Stimulated activated naive CD4-positive, alpha-beta T cell (primary cell): ENCODE results near the gene RAB1B.
A peak's percentile ranks its signal among the peaks of the same experiment; 100 is the strongest.

Experiments used
- DNase-seq, 6 experiments: peaks; one replicate each; lab custom pipeline; 2025; lab: John Stamatoyannopoulos, UW

RAB1B gene

DNA sequence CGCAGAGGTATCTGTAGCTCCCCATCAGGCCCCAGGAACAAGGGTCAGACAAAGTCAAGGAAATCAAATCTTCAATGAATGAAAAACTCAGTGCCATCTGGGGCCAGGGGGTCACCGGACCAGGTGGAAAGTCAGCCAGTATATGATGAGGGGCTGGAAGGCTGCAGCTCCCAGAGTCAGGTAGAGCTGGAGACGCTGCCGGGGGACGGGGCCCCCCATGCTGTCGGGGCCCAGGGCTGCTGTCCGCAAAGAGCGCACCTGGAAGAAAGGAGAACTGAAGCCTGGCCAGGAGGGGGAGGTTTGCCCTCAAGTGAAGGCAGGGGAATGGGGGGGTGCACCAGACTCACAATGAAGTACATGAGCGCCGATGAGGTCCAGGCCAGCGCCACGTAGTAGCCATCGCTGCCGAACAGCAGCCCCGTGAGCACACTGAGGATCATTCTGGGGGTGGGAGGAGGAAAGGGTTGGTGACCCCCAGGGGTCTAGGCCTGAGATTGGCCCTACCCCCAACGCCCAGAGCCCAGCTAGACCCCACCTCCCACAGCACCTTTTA is 16.2 kb downstream of the RAB1B start:
- DNase-seq: no peak

DNA sequence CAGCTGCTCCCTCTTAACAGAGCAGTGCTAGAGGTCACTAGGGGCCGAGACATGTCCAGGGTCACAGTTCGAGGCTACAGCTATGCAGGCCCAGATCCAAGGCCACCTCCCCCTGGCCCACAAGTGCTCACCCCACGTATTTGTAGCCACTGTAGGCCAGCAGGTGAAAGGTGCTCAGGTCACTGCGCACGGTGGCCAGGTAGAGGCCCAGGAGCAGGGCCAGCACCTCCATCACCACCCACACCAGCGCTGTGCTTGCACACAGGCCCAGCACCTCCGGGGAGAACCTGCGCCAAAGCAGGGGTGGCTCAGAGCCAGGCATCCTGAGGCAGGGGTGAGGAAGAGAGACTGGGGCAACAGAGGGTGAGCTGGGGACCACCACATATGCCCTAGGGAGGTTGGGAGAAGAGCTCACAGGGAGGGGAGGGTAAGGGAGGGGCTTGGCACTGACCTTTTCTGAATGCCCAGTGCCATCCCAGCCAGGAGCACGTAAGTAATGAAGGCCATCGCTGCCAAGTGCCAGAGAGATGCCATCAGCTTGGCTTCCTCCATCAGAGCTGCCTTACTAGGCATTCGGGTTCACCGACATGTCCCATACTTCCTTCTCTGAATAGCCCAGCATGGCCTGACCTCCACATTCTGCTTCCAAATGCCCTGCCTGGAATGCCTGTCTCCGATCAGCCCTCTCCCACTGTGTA is 17.0 kb downstream of the RAB1B start:
- DNase-seq: no peak

DNA sequence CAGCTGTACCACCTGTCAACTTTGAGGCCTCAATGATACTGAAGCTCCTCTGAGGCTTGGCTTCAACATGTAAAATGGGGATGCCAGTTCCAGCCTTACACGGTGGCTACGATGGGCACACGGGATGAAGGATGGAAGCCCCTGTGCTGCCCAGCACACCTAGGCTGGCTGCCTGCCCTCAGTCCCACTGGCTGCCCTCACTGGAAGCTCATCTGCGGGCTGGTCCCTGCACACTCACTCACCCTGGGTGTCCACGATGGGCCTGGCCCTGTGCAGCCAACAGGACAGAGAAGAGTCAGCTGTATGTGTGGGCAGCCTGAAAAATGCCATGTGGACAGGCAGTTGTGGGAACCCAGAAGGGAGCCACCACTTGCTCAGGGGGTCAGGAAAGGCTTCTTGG is 18.3 kb downstream of the RAB1B start:
- DNase-seq: no peak

GRCh38 chr11:66287211-66287888 is 18.9 kb downstream of the RAB1B start:
- no peak for DNase-seq

DNA sequence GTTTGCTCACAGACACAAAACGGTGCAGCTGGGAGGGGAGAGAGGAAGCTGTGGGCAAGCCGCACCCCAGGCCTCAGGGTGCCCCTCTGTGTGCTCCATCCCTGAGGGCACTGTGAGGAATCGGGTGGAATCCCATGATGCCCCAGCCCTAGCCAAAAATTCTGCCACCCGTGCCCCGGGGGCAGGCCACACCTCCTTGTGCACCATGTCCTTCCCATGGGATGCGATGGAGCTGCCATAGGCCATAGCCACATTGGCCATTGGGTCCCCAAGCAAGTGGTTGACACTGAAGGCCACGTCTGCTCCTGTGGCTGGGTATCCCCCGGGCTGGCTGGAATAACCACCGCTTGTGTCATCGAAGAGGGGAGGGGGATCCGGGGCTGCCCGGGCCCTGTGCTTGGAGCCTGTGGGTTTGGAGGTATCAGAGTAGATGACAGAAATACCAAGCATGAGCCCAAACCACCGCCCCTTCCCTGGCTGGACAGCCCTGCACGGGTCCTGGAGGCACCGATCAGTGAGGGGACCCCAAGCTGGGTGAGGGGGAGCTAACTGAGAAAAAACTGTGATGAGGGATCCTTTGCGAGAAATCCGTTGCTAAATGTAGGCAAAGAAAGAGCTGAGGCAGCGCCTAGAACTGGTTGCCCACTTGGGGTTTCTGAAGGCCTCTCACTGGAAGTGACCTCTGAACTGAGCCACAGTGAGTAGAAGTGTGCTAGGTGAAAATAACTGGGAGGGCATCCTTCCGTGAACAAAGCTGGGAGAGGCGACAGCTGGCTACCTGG is 19.6 kb downstream of the RAB1B start:
- DNase-seq: no peak

- DNase-seq: peak; percentile 92 to 99 (median 98)
Observed at GRCh38 chr11:66288671-66289547, 20.5 kb downstream of the RAB1B start, which contains the start of gene YIF1A. Gene YIF1A (minus strand): TSS chr11:66289143. CDS start chr11:66288985, 158 bp downstream.

- DNase-seq: peak in 5 of 6 experiments; percentile 79 to 97 (median 89)
Observed at GRCh38 chr11:66289548-66290329, 21.3 kb downstream of the RAB1B start.

DNA sequence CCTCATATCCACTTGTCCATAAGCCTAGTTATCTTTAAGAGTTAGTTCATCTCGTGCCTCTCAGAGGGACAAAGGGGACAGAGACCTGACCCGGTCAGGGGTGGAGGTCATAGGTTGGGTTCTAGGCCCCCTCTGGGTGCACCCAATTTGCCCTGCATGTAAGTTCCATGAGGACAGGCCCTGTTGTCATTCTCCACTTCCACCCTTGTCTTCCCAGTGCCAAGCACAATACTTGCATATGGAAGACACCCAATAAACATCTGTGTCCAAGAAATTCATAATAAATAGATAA is 21.8 kb downstream of the RAB1B start:
- no peak for DNase-seq

GRCh38 chr11:66291303-66291705 is 22.9 kb downstream of the RAB1B start:
- no peak for DNase-seq

- DNase-seq: no peak
Observed at GRCh38 chr11:66291706-66292542, 23.5 kb downstream of the RAB1B start, which contains the start of gene TMEM151A. Gene TMEM151A (plus strand): TSS chr11:66291894. CDS start chr11:66292014, 120 bp downstream.

DNA sequence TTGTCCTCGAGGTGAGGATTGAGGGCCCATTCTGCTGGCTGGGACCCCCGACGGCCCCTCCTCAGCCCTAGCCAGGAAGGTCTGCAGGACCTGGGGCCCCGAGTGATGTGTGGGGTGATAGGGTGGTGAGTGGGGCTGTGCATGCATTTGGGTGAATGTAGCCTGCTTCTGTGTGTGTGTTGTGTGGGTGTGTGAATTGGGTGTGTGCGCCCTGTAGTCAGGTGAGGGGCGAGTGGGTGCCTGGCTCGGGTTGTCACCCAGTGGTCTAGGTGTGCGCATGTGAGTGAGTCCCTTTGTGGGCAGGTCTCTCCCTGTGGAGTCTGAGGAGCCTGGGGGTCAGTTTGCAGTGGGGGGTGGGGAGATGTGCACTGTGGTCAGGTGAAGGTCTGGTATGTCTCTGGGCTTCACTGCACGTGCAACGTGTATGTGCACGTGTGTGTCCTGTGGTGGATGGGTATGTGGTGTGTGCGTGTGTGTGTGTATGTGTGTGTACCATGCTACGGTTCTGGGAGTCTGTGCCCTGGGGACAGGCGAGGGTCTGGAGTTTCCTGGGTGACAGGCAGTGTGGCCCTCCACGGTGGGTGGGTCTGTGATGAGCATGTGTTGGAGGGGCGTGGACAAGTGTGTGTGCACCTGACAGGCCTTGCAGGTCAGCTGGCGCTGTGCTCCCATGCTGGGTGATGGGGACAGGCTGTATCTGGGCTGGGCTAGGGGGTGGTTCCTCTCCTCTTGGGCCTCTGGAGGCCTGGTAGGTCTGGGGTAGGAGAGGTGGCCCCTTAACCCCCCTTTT is 24.3 kb downstream of the RAB1B start:
- no peak for DNase-seq

- DNase-seq: no peak
Observed at GRCh38 chr11:66293352-66293751, 24.9 kb downstream of the RAB1B start.

DNA sequence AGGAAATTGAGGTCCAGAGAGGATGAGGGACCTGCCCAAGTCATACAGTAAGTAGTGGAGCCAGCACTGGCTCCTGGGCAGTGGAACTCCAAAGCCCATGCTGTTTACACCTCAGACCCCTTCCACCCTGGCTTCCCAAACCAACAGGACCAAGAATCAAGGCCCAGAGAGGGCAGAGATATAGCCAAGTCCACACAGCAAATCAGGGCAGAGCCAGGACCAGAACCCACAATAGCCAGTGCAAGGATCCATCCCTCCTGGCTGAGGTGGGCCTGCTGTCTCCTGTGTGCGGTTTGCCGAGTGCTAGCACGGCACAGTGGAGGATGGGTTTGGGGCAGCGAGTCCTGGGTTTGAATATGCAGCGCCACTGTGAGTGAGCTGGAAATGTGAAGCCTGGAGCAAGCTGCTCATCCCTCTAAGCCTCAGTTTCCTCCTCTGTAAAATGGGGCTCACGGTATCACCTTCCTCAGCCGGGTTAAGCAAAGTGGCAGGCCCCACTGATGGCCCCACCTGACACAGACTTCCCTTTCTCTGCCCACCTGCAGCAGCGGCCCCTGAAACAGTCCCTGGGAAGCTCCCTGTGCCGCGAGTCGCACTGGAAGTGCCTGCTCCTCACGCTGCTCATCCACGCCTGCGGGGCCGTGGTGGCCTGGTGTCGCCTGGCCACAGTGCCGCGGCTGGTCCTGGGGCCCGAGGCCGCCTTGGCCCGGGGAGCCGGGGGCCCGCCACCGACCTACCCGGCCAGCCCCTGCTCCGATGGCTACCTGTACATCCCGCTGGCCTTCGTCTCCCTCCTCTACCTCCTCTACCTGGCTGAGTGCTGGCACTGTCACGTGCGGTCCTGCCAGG is 25.6 kb downstream of the RAB1B start:
- DNase-seq: no peak

DNA sequence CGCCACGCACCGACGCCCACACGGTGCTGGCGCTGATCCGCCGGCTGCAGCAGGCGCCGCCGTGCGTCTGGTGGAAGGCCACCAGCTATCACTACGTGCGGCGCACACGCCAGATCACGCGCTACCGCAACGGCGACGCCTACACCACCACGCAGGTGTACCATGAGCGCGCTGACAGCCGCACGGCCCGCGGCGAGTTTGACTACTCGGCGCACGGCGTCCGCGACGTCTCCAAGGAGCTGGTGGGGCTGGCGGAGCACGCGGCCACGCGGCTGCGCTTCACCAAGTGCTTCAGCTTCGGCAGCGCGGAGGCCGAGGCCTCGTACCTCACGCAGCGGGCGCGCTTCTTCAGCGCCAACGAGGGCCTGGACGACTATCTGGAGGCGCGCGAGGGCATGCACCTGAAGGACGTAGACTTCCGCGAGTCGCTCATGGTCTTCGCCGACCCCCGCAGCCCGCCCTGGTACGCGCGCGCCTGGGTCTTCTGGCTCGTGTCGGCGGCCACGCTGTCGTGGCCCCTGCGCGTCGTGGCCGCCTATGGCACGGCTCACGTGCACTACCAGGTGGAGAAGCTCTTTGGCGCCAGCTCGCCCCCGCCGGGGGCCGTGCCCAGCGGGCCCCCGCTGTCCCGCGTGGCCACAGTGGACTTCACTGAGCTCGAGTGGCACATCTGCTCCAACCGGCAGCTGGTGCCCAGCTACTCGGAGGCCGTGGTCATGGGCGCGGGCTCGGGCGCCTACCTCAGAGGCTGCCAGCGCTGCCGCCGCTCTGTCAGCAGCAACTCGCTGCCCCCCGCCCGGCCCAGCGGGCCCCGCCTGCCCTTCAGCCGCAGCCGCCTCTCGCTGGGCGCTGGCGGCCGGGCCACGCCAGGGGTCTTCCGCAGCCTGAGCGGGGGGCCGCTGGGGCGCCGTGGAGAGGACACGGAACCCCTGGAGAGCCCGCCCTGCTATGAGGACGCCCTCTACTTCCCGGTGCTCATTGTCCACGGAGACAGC is 26.5 kb downstream of the RAB1B start:
- DNase-seq: no peak

DNA sequence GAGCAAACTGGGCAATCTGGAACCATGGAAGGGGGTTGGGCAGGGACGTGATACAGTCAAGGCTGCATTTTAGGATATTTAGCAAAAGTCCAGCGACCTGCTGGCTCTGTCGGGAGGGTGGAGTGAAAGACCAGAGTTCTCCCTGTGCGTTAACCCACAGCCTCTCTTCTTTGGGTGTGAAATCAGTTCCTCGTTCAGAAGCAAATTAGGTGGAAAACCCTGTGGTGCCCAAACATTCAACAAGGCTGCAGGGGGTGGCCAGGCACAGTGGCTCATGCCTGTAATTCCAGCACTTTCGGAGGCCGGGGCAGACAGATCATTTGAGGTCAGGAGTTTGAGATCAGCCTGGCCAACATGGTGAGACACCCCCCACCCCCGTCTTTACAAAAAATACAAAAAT is 29.2 kb downstream of the RAB1B start:
- DNase-seq: no peak

DNA sequence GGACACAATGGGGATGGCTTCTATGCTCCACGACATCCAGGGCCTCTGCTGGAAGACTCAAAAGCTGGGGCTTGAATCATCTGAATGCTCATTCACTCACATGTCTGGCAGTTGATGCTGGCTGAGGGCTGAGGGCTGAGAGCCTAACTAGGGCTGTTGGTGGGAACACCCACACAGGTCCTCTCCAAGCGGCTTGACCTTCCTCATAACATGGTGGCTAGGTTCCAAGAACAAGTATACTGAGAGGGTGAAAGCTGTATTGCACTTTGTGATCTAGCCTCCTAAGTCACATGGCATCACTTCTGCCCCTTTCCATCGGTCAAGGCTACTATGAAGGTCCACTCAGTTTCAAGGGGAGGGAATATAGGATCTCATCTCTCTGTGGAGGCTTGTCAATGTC is 30.7 kb downstream of the RAB1B start:
- no peak for DNase-seq

DNA sequence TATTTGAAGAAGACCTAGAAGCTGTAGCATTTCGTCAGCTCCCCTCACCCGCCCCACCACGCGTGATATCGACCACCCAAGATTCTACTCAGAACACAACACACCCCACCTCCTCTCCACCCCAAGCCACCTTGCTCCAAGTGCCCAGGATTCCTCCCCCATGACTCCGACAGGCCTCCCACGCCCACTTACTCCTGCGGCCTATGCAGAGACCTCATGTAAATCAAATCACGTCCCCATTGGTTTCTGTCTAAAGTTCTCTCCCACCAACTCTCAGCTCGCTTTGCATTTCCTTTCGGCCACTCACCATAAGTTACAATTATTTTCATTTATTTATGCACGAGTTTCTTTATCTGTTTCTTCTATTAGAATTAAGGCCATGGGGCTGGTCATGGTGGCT is 34.2 kb downstream of the RAB1B start:
- DNase-seq: no peak
